ENCODE measurements around the gene ACKR3. TPM values are rescaled to one million over a fixed set of nuclear protein-coding genes. Genes with fewer than 3 reads are reported as not detected.

Gene ACKR3
- total and polyA plus RNA-seq, 10 of the 15 experiments (the other 5 are each of a cell fraction or from before 2014, with no cell fraction given) = 3.0 to 154 (median 6.4) TPM

DNA sequence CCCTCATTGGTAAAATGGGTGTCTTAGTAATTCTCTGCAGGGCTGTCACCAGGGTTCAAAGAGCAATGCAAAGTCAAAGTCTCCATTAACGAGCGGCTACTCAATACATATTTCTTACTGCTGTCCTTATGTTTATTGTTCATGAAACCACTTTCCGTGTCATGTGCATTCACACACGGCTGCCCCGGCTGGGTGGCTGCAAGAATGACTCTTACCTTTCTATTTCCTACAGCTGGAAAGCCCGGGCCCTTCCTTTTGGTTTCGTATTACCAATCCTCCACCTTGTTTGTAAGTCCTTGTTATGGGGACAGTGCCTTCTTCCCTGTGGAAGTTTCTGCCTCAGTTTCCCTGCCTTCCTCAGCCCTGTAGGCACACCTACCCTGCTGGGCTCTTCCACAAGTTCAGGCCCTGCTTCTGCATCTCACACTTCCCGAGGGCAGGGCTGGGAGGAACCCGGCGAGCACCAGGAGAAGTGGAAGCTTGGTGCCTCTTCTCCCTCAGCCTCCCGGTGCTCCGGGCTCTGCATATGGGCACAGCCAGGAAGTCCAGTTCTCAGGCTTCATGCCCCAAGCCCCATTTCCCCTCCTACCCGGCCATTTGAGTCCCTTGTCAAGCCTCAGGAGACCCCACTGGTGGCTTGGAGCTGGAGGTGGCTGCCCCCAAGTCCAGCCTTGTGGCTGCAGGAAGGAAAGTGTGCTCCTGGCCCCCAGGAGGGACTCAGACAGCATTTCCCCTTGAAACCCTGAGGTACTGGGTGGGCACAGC is 18.7 kb upstream of the ACKR3 start:
- in situ Hi-C loops (cut with MboI) = no loop called here
- Histone ChIP-seq H3K27me3 (replicated peaks in 1 of 2; ENCODE audit: control insufficient read depth in 2 of 2, insufficient read depth in 2 of 2, low read length in 1 of 2) (no peaks in the 10 kb centered on the region), H4K20me1 (ENCODE audit: control insufficient read depth, insufficient read depth) (no peaks in the 10 kb centered on the region), H3K79me2 (ENCODE audit: control insufficient read depth, insufficient read depth, low read length) (no peaks in the 10 kb centered on the region), H3K36me3 (ENCODE audit: control insufficient read depth in 2 of 2, insufficient read depth in 2 of 2, low read length in 1 of 2) (no peaks in the 10 kb centered on the region), H3K4me2 (ENCODE audit: control insufficient read depth, insufficient read depth) (peak overlapping the region; percentile 85), H2AFZ (ENCODE audit: control insufficient read depth, low read depth, low read length) (no peak overlapping the region), H3K9me3 (replicated peaks; ENCODE audit: control insufficient read depth, insufficient read depth, low read length) (peaks cover 8% of the 10 kb centered on the region; the same call in 2 of the 3 replicates), H3K4me1 (ENCODE audit: control insufficient read depth, insufficient read depth, low read length) (peaks cover 85% of the 10 kb centered on the region), H3K27ac (ENCODE audit: control insufficient read depth, insufficient read depth) (peak overlapping the region; percentile 91), H3K9ac (ENCODE audit: control insufficient read depth, insufficient read depth, low read length) (peak overlapping the region; percentile 57), H3K4me3 (peak overlapping the region; percentile 40; the same call in 1 of the 2 replicates)
- peak; percentile 67 for ATAC-seq
- intact Hi-C loops (cut with micrococcal nuclease; ENCODE audit: unreplicated experiment) = loop anchor here (1.0 kb wide), 1 partner anchor 8 kb away; no protein-coding TSS in a partner anchor
- peak; percentile 31 for FAIRE-seq
- CTCF ChIA-PET = interaction anchor here (0.5 to 8.5 kb wide), 7 partner anchors 8 to 39 kb away, joined by 3 to 57 read pairs (median 3); partner anchors contain the start of gene ACKR3
- RAD21 ChIA-PET (ENCODE audit: unreplicated experiment) = interaction anchor here (1.0 to 2.8 kb wide), 8 partner anchors 8 to 38 kb away, joined by 3 to 27 read pairs (median 8); partner anchors contain the start of gene ACKR3
- 13% methylated on average over 13 of the region's 13 CpGs for WGBS (ENCODE audit: insufficient coverage, insufficient replicate concordance, low lambda C conversion rate, missing lambda C conversion rate)
- POLR2A ChIA-PET = interaction anchor here (0.9 to 2.2 kb wide), 5 partner anchors 8 to 18 kb away, joined by 3 to 11 read pairs (median 5); partner anchors contain the start of gene ACKR3
- no TSS peak for BruUV-seq (replicated peaks)
- SMC1A ChIA-PET (ENCODE audit: uncharacterized antibody, unreplicated experiment) = interaction anchor here (0.8 to 9.0 kb wide), 6 partner anchors 8 to 38 kb away, joined by 3 to 111 read pairs (median 19); partner anchors contain the start of gene ACKR3
- DNase-seq (ENCODE audit: low read depth, low spot score) = peak; percentile 67
- TF ChIP-seq EP300 (IDR thresholded peaks at IDR 0.05; ENCODE audit: borderline replicate concordance in 1 of 2, control insufficient read depth in 1 of 2, low read depth in 2 of 2, low read length in 2 of 2) (peak in 1 of 2 experiments; percentile 65; a peak in 1 of 4 replicates), DPF2 (IDR thresholded peaks at IDR 0.05) (peak; percentile 40; the same call in 1 of the 2 replicates), ZNF207 (IDR thresholded peaks at IDR 0.05; ENCODE audit: borderline replicate concordance) (no peak), MEF2B (IDR thresholded peaks at IDR 0.05; ENCODE audit: partially characterized antibody, poor library complexity, severe bottlenecking) (peak; percentile 45), LARP7 (IDR thresholded peaks at IDR 0.05) (no peak), MTA2 (IDR thresholded peaks at IDR 0.05; ENCODE audit: low read depth) (peak; percentile 59), CHD4 (IDR thresholded peaks at IDR 0.05) (no peak), KAT2A (conservative IDR thresholded peaks at IDR 0.05; ENCODE audit: control insufficient read depth, low read depth, low read length) (no peak), RAD51 (IDR thresholded peaks at IDR 0.05) (peak; percentile 53; the same call in 1 of the 2 replicates), SMC3 (IDR thresholded peaks at IDR 0.05; ENCODE audit: borderline replicate concordance, low read length) (no peak; the same call in 1 of the 2 replicates), GATAD2B (conservative IDR thresholded peaks at IDR 0.05; ENCODE audit: low read depth) (no peak)
- TF ChIP-seq, protein P1, sequence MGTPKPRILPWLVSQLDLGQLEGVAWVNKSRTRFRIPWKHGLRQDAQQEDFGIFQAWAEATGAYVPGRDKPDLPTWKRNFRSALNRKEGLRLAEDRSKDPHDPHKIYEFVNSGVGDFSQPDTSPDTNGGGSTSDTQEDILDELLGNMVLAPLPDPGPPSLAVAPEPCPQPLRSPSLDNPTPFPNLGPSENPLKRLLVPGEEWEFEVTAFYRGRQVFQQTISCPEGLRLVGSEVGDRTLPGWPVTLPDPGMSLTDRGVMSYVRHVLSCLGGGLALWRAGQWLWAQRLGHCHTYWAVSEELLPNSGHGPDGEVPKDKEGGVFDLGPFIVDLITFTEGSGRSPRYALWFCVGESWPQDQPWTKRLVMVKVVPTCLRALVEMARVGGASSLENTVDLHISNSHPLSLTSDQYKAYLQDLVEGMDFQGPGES (IDR thresholded peaks at IDR 0.05) = no peak
- TF ChIP-seq, protein P2, sequence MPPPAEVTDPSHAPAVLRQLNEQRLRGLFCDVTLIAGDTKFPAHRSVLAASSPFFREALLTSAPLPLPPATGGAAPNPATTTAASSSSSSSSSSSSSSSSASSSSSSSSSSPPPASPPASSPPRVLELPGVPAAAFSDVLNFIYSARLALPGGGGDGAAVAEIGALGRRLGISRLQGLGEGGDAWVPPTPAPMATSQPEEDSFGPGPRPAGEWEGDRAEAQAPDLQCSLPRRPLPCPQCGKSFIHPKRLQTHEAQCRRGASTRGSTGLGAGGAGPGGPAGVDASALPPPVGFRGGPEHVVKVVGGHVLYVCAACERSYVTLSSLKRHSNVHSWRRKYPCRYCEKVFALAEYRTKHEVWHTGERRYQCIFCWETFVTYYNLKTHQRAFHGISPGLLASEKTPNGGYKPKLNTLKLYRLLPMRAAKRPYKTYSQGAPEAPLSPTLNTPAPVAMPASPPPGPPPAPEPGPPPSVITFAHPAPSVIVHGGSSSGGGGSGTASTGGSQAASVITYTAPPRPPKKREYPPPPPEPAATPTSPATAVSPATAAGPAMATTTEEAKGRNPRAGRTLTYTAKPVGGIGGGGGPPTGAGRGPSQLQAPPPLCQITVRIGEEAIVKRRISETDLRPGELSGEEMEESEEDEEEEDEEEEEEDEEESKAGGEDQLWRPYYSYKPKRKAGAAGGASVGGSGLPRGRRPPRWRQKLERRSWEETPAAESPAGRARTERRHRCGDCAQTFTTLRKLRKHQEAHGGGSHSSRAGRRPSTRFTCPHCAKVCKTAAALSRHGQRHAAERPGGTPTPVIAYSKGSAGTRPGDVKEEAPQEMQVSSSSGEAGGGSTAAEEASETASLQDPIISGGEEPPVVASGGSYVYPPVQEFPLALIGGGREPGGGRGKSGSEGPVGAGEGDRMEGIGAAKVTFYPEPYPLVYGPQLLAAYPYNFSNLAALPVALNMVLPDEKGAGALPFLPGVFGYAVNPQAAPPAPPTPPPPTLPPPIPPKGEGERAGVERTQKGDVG (CRISPR knock-in tag; IDR thresholded peaks at IDR 0.05) = no peak
- TF ChIP-seq, protein P3, sequence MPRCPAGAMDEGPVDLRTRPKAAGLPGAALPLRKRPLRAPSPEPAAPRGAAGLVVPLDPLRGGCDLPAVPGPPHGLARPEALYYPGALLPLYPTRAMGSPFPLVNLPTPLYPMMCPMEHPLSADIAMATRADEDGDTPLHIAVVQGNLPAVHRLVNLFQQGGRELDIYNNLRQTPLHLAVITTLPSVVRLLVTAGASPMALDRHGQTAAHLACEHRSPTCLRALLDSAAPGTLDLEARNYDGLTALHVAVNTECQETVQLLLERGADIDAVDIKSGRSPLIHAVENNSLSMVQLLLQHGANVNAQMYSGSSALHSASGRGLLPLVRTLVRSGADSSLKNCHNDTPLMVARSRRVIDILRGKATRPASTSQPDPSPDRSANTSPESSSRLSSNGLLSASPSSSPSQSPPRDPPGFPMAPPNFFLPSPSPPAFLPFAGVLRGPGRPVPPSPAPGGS (IDR thresholded peaks at IDR 0.05; ENCODE audit: borderline replicate concordance, insufficient read depth, low read depth, low read length, poor library complexity, severe bottlenecking) = peak; percentile 74
